NCI-H1417 (cell line): Measurements from ENCODE around the gene MUC12.
"Not testable (repeated sequence)": the region's sequence is repeated elsewhere in the genome, so short reads cannot be mapped to it uniquely, and the experiment has no call there.

ENCODE experiments used
- DNase-seq, 3 experiments: peaks; one replicate each; lab custom pipeline; 2025; lab: John Stamatoyannopoulos, UW

The MUC12 gene

GRCh38 chr7:101064176-101064550, 94.8 kb downstream of the MUC12 start:
- DNase-seq, result not testable (repeated sequence)

DNA sequence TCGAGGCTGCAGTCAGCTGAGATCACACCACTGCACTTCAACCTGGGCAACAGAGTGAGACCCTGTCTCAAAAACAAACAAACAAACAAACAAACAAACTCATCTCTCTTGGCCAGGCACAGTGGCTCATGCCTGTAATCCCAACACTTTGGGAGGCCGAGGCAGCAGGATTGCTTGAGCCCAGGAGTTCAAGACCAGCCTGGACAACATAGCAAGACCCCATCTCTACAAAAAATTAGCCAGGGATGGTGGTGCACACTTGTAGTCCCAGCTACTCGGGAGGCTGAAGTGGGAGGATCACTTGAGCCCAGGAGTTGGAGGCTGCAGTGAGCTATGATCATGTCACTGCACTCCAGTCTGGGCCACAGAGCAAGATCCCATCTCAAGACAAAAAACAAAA, 95.8 kb downstream of the MUC12 start:
- DNase-seq, result not testable (repeated sequence)

- peak in 1 of 3 experiments; percentile 67 for DNase-seq
Measured at GRCh38 chr7:101066141-101066832, 96.9 kb downstream of the MUC12 start.

DNA sequence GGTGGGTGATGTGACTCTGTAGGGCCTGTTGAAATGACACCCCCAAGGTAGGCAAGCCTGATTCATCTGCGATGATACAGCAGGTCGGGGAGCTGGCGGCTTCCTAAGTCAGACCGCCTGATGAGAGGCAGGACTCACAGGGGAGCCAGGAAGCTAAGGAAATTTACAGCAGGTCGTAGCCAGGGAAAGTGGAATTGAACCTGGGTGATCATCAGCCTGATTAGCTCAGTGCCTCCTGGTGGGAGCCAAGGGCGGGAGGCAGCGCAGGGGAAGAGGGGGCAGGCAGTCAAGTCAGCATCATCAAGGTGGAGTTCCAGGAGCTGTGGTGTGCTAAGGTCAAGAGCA, 97.4 kb downstream of the MUC12 start:
- no peak for DNase-seq

GRCh38 chr7:101068401-101068800, 99.0 kb downstream of the MUC12 start:
- no peak for DNase-seq
